ENCODE results near the gene CATSPERZ.
A peak's percentile ranks its signal among the peaks of the same experiment; 100 is the strongest.

DNA sequence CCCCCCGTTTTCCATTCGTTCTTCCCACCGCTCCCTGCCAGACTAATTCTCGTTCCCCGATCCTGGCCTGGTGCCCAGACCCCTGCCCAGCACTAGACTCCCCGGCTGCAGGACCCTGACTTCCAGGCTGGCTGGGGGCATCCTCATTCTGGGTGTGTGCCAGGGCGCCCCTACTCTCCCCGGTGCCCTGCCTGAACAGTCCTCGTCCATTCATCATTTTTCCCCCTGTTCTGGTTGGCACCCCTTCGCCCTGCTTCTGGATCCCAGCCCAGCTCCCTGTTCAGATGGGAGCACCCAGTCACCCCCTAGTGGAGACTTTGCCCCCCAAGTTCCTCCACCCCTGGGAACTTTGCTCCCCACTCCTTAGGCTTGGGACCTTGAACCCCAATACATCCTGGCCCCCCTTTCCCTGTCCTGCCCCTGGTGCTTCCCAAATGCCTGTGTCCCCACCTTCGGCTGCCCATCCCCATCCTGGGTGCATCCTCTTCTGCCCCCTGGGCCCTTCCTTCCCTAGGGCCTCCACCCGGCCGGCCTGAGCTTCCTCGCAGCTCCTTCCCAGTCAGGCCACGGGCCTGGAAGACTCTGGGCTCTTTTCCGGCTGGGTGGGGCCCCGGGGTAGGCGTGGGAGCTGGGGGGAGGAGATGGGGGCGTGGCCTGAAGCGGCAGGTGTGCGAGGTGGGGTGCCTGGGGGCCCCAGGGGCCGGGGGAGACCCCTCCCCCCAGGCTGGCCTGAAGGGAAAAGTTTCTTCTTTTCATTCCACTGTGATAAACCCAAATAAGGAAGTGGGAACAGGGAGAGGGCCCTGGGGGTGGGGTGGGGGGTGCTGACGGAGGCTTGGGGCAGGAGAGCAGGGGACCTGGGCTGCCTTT is 47.9 kb upstream of the CATSPERZ start:
- TF ChIP-seq, protein P1, sequence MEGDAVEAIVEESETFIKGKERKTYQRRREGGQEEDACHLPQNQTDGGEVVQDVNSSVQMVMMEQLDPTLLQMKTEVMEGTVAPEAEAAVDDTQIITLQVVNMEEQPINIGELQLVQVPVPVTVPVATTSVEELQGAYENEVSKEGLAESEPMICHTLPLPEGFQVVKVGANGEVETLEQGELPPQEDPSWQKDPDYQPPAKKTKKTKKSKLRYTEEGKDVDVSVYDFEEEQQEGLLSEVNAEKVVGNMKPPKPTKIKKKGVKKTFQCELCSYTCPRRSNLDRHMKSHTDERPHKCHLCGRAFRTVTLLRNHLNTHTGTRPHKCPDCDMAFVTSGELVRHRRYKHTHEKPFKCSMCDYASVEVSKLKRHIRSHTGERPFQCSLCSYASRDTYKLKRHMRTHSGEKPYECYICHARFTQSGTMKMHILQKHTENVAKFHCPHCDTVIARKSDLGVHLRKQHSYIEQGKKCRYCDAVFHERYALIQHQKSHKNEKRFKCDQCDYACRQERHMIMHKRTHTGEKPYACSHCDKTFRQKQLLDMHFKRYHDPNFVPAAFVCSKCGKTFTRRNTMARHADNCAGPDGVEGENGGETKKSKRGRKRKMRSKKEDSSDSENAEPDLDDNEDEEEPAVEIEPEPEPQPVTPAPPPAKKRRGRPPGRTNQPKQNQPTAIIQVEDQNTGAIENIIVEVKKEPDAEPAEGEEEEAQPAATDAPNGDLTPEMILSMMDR (IDR thresholded peaks at IDR 0.05): peak in 1 of 3 donors; percentile 20
- no peak for TF ChIP-seq EP300 (IDR thresholded peaks at IDR 0.05)

Measured in ovary (tissue), 3 donors.